Activated CD4-positive, alpha-beta T cell treated with anti-CD3 and anti-CD28 coated beads, Interleukin-2, amount 10 ng/mL, durations not matched to agents 7 days and 5 days (primary cell): Measurements from ENCODE around the gene ARID5B. TPM values are rescaled to one million over a fixed set of nuclear protein-coding genes. Genes with fewer than 3 reads are reported as not detected.
"Not testable (repeated sequence)": the region's sequence is repeated elsewhere in the genome, so short reads cannot be mapped to it uniquely, and the experiment has no call there.

ENCODE experiments used
- CTCF ChIA-PET: fragments of 350-600 bp; sonication (Branson Sonifier 250); formaldehyde crosslinking; loops from one replicate; lab custom pipeline; 2021; ENCODE audit warnings: antibody characterized with exemption; lab: Charles Lee
- POLR2A ChIA-PET: fragments of 350-600 bp; sonication (Branson Sonifier 250); formaldehyde crosslinking; loops from one replicate; lab custom pipeline; 2021; ENCODE audit warnings: antibody characterized with exemption; lab: Charles Lee
- DNase-seq: peaks from one replicate; pipeline ENCODE4 v3.0.0-alpha.2; 2020
- H3K27ac Mint-ChIP-seq: one replicate; pipeline ENCODE4 v1.8.0; 2021; ENCODE audit warnings: mild to moderate bottlenecking, moderate library complexity, mixed read lengths
- H3K27me3 Mint-ChIP-seq: one replicate; pipeline ENCODE4 v1.8.0; 2021; ENCODE audit warnings: mixed read lengths
- H3K36me3 Mint-ChIP-seq: one replicate; pipeline ENCODE4 v1.8.0; 2021; ENCODE audit warnings: low read depth, mixed read lengths
- H3K4me1 Mint-ChIP-seq: one replicate; pipeline ENCODE4 v1.8.0; 2021; ENCODE audit warnings: mixed read lengths
- H3K4me3 Mint-ChIP-seq: one replicate; pipeline ENCODE4 v1.8.0; 2021; ENCODE audit warnings: mild to moderate bottlenecking, moderate library complexity, mixed read lengths
- H3K9me3 Mint-ChIP-seq: one replicate; pipeline ENCODE4 v1.8.0; 2021; ENCODE audit warnings: mixed read lengths
- total RNA-seq, 2 experiments: library from RNA; stranded (reverse); gene quantifications; one replicate each; pipeline ENCODE4 v1.2.3, GENCODE V29; 2021

ARID5B gene
- total RNA-seq, 2 experiments from 2014 or later = 41.2 to 42.9 TPM

DNA sequence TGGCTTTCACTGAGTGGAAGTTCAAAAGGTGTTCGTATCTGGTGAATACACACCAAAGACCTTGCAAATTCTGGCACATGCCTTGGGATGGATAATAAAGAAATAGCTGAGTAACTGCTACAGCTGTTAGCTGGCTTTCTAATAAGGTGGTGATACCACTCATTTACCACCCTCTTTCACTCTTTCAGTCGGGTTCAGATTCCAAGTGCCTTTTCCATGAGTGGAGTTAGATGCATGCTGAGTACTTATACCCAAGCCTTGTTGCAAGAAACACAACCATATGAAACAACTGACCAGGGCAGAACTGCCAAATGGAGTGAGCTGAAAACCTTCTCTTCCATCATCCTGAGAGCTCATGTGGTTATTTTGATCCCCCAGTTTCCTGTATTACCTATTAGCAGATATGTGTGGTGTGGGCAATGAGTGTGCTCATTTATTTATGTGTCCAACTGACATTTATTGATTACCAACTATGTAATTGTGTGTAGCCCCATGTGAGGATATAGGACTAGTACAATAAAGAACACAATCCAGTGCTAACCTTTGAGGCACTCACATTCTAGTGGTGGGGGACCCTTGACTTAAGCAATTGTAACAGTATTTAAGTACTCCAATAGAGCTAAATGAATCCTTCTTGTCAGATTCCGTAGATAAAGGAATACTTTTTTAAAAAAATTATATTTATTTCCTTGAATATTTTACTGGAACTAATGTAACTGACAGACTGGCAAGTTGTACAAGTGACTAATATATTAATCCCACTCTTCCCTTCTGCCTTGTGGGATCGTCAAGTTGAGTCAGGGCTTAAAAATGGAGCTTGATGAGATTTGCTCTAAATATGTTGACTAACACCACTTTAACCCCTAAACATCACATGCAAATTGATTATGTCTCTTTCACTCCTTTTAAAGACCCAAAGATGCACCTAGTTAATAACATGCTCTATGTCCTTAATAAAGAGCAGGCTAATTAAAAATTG, 124.7 kb downstream of the ARID5B start:
- Mint-ChIP-seq H3K27ac (no peak overlapping the region), H3K4me1 (peaks cover 72% of the 10 kb centered on the region), H3K36me3 (peaks cover 81% of the 10 kb centered on the region), H3K4me3 (no peak overlapping the region), H3K9me3 (peaks cover 9% of the 10 kb centered on the region), H3K27me3 (no peaks in the 10 kb centered on the region)
- DNase-seq = no peak
- ChIA-PET POLR2A (interaction anchor here (0.5 kb wide), 1 partner anchor 400 kb away, joined by 3 read pairs; no protein-coding TSS in a partner anchor), CTCF (interaction anchor here (0.5 to 15.2 kb wide), 6 partner anchors 15 to 219 kb away, joined by 3 to 164 read pairs (median 5); no protein-coding TSS in a partner anchor)

GRCh38 chr10:62027841-62028501, 126.5 kb downstream of the ARID5B start:
- POLR2A ChIA-PET = no interaction called here
- Mint-ChIP-seq H3K9me3 (peaks cover 3% of the 10 kb centered on the region), H3K4me3 (no peak overlapping the region), H3K4me1 (peaks cover 70% of the 10 kb centered on the region), H3K36me3 (peaks cover 74% of the 10 kb centered on the region), H3K27ac (no peak overlapping the region), H3K27me3 (no peaks in the 10 kb centered on the region)
- DNase-seq = no peak
- CTCF ChIA-PET = interaction anchor here (1.0 to 15.2 kb wide), 3 partner anchors 13 to 104 kb away, joined by 3 to 164 read pairs (median 5); no protein-coding TSS in a partner anchor

DNA sequence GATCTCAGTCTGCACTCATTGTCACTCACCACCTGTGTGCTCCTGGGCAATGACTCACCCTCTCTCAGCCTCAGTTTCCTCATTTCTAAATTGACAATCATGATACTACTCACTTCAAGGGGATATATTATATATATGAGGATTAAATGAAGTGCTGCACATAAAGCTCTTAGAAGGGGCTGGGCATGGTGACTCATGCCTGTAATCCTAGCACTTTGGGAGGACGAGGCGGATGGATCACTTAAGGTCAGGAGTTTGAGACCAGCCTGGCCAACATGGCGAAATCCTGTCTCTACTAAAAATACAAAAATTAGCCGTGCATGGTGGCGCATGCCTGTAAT, 127.0 kb downstream of the ARID5B start:
- H3K27ac Mint-ChIP-seq, POLR2A ChIA-PET, H3K9me3 Mint-ChIP-seq, DNase-seq, H3K4me3 Mint-ChIP-seq, H3K27me3 Mint-ChIP-seq: not testable (repeated sequence)
- H3K36me3 Mint-ChIP-seq = peaks cover 72% of the 10 kb centered on the region
- peaks cover 72% of the 10 kb centered on the region for H3K4me1 Mint-ChIP-seq
- CTCF ChIA-PET = interaction anchor here (1.0 to 15.2 kb wide), 4 partner anchors 13 to 126 kb away, joined by 3 to 164 read pairs (median 4); no protein-coding TSS in a partner anchor

DNA sequence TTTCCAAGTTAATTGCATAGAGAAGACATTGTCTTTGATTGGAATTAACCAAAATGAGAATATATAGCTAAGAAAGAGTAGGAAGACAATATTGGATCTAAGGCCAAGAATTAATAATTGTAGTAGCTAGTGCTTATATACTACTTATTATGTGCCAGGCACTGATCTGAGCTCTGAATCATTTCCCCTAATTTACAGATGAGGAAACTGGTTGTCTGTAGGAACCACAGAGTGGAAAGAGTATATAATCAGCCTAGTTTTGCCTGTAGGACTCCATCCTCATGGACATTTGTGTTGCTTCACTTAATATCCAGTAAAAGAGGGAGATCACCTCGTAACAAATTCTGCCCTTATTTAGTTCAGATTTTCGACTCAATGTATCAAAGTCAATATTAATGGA, 127.9 kb downstream of the ARID5B start:
- CTCF ChIA-PET = interaction anchor here (1.4 to 15.2 kb wide), 4 partner anchors 8 to 127 kb away, joined by 4 to 164 read pairs (median 8); no protein-coding TSS in a partner anchor
- POLR2A ChIA-PET = no interaction called here
- Mint-ChIP-seq H3K36me3 (peaks cover 66% of the 10 kb centered on the region), H3K4me3 (no peak overlapping the region), H3K4me1 (peaks cover 77% of the 10 kb centered on the region), H3K27me3 (no peaks in the 10 kb centered on the region), H3K27ac (no peak overlapping the region), H3K9me3 (no peaks in the 10 kb centered on the region)
- no peak for DNase-seq

DNA sequence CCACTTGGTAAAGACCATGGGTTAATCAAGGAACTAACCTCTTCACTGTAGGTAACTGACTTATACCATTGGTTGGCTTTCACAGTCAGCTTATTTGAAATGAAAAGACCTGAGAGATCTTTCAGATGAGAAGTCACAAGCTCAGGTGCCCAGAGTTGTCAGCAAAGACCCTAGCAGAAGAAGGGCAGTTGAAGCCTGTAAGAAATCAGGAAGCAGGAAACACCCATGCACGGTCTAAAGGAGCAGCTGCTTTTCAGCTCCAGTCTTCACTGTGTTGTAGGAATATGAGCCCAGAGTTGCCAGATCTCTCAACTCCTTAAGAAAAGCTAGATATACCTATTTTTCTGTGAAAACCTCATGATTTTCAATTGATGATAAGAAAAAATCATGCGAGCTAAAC, 130.0 kb downstream of the ARID5B start:
- POLR2A ChIA-PET = no interaction called here
- Mint-ChIP-seq H3K4me3 (no peak overlapping the region), H3K27me3 (no peaks in the 10 kb centered on the region), H3K4me1 (peaks cover 81% of the 10 kb centered on the region), H3K9me3 (no peaks in the 10 kb centered on the region), H3K36me3 (peaks cover 61% of the 10 kb centered on the region), H3K27ac (peak overlapping the region; percentile 58)
- DNase-seq = no peak
- CTCF ChIA-PET = interaction anchor here (1.4 to 15.2 kb wide), 4 partner anchors 10 to 213 kb away, joined by 4 to 164 read pairs (median 8); no protein-coding TSS in a partner anchor

DNA sequence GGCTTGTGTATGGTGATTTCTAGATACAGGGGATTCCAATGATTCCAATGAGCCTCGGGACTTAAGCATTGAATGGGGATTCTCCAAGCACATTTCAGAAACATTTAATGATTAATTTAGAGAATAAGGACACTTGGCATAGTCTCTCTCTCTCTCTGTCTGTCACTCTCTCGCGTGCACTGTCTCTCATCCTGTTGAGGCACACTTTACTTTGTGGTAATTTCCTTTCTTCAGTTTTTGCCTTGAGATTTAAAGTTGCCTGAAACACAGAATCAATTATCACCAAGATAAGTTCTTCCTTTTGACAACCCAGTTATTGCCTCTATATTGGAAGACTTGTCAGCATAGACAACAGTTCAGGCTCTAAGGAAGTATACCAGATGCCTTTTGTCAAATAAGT, 131.6 kb downstream of the ARID5B start:
- Mint-ChIP-seq H3K36me3 (peaks cover 48% of the 10 kb centered on the region), H3K4me3 (no peak overlapping the region), H3K27ac (peak overlapping the region; percentile 21), H3K27me3 (no peaks in the 10 kb centered on the region), H3K4me1 (peaks cover 84% of the 10 kb centered on the region), H3K9me3 (no peaks in the 10 kb centered on the region)
- ChIA-PET POLR2A (no interaction called here), CTCF (no interaction called here)
- no peak for DNase-seq

- H3K9me3 Mint-ChIP-seq = no peaks in the 10 kb centered on the region
- DNase-seq = no peak
- no peaks in the 10 kb centered on the region for H3K27me3 Mint-ChIP-seq
- H3K4me3 Mint-ChIP-seq = no peak overlapping the region
- peaks cover 46% of the 10 kb centered on the region for H3K36me3 Mint-ChIP-seq
- peaks cover 85% of the 10 kb centered on the region for H3K4me1 Mint-ChIP-seq
- ChIA-PET CTCF (interaction anchor here (1.3 to 1.4 kb wide), 2 partner anchors 131 to 211 kb away, joined by 3 read pairs; no protein-coding TSS in a partner anchor), POLR2A (no interaction called here)
- peak overlapping the region; percentile 21 for H3K27ac Mint-ChIP-seq
Measured at GRCh38 chr10:62034096-62034640, 132.7 kb downstream of the ARID5B start.

DNA sequence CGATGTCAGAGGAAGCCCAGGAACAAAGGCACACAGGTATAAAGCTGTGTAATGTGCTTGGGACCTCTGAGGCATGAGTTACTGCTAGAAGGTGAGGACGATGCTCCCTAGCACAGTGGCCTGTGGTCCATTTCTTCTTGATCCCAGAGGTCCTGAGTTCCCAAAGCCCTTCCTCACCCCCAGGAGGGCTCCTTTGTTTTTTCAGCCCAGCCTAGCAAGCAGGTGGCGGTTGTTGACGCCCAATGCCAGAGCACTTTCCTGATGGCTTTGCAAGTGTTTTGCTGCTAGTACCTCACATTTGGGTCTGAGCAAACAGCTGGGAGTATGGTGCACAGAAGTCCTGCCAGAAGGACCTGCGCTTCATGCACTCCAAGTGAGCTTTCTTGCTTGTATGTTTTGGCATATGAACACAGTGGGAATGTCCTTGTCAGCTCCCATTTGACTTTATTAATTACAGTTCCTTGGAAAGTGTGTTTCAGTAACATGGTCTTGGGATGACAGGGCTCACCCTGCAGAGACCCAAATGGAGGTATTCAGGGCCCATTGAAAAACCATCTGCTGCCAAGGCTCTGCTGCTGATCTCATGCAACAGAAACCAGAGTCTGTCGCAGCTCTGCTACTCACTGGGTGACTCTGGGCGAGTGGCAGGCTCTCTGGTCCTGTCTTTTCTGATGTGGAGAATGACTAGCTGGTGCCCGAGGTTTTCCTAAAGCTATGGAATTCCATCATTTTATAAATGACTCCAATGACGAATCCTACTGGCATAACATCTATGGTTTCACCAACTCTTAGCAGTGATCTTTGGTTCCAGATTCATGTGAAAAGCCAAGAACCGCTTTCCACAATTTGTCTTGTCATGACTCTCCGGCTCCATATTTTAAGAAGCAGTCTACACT, 134.9 kb downstream of the ARID5B start:
- CTCF ChIA-PET = interaction anchor here (0.6 to 13.0 kb wide), 7 partner anchors 11 to 245 kb away, joined by 3 to 164 read pairs (median 3); no protein-coding TSS in a partner anchor
- Mint-ChIP-seq H3K4me1 (peaks cover 86% of the 10 kb centered on the region), H3K27ac (peak overlapping the region; percentile 70), H3K9me3 (no peaks in the 10 kb centered on the region), H3K4me3 (no peak overlapping the region), H3K36me3 (peaks cover 36% of the 10 kb centered on the region), H3K27me3 (no peaks in the 10 kb centered on the region)
- no peak for DNase-seq
- POLR2A ChIA-PET = interaction anchor here (0.6 kb wide), 1 partner anchor 22 kb away, joined by 3 read pairs; no protein-coding TSS in a partner anchor

- Mint-ChIP-seq H3K27me3 (no peaks in the 10 kb centered on the region), H3K4me1 (peaks cover 86% of the 10 kb centered on the region), H3K4me3 (no peak overlapping the region), H3K27ac (peak overlapping the region; percentile 89), H3K9me3 (no peaks in the 10 kb centered on the region), H3K36me3 (peaks cover 41% of the 10 kb centered on the region)
- DNase-seq = no peak
- ChIA-PET CTCF (interaction anchor here (0.8 to 13.0 kb wide), 11 partner anchors 12 to 208 kb away, joined by 3 to 164 read pairs (median 5); no protein-coding TSS in a partner anchor), POLR2A (interaction anchor here (0.8 to 1.9 kb wide), 2 partner anchors 13 to 135 kb away, joined by 4 to 9 read pairs; no protein-coding TSS in a partner anchor)
Measured at GRCh38 chr10:62037166-62037831, 135.8 kb downstream of the ARID5B start.

GRCh38 chr10:62037890-62038608, 136.6 kb downstream of the ARID5B start:
- Mint-ChIP-seq H3K4me3 (peak overlapping the region; percentile 11), H3K36me3 (peaks cover 40% of the 10 kb centered on the region), H3K4me1 (peaks cover 86% of the 10 kb centered on the region), H3K9me3 (no peaks in the 10 kb centered on the region), H3K27ac (peak overlapping the region; percentile 89), H3K27me3 (no peaks in the 10 kb centered on the region)
- DNase-seq = no peak
- POLR2A ChIA-PET = interaction anchor here (0.8 to 1.9 kb wide), 3 partner anchors 13 to 207 kb away, joined by 3 to 9 read pairs (median 4); no protein-coding TSS in a partner anchor
- CTCF ChIA-PET = interaction anchor here (0.6 to 13.0 kb wide), 29 partner anchors 9 to 1898 kb away, joined by 3 to 164 read pairs (median 4); partner anchors contain the start of gene ARID5B
